Naive thymus-derived CD4-positive, alpha-beta T cell (primary cell): ENCODE results near the gene GPR4. TPM values are rescaled to one million over a fixed set of nuclear protein-coding genes. Genes with fewer than 3 reads are reported as not detected.
A peak's percentile ranks its signal among the peaks of the same experiment; 100 is the strongest.

Experiments used
- ATAC-seq: fragments of 150-1000 bp; cut with Tn5 transposase; 2 replicates; pipeline ENCODE4 v1.10.0; 2021; ENCODE audit warnings: mild to moderate bottlenecking, moderate library complexity
- CTCF ChIA-PET: fragments of 350-600 bp; sonication (Branson Sonifier 250); formaldehyde crosslinking; loops from one replicate; lab custom pipeline; 2021; ENCODE audit warnings: antibody characterized with exemption; lab: Charles Lee
- POLR2A ChIA-PET: fragments of 350-600 bp; sonication (Branson Sonifier 250); formaldehyde crosslinking; loops from one replicate; lab custom pipeline; 2021; ENCODE audit warnings: antibody characterized with exemption, inconsistent platforms; lab: Charles Lee
- DNase-seq, 9 donors: peaks; one replicate each; pipeline versions ENCODE4 v3.0.0 to v3.0.0-alpha.2; 2020 to 2022; ENCODE audit warnings: mixed read lengths in 1 of 9
- H3K27ac ChIP-seq: one replicate; pipeline ENCODE4 v1.7.0; 2013; ENCODE audit warnings: mild to moderate bottlenecking, low read depth, low read length, moderate library complexity
- H3K27me3 ChIP-seq, 2 donors: one replicate each; pipeline ENCODE4 v1.7.0; 2013; ENCODE audit warnings: low read length in 2 of 2, mild to moderate bottlenecking in 2 of 2, moderate library complexity in 2 of 2; ENCODE audit not compliant: control insufficient read depth in 2 of 2, insufficient read depth in 2 of 2
- H3K36me3 ChIP-seq, 3 experiments: 1 replicate in 2 of 3; 2 replicates in 1 of 3; pipeline ENCODE4 v1.7.0; 2013; ENCODE audit warnings: low read length in 3 of 3, mild to moderate bottlenecking in 3 of 3, moderate library complexity in 1 of 3; ENCODE audit not compliant: insufficient read depth in 3 of 3, control insufficient read depth in 2 of 3
- H3K4me1 ChIP-seq, 2 donors: one replicate each; pipeline ENCODE4 v1.7.0; 2013; ENCODE audit warnings: low read length in 2 of 2, mild to moderate bottlenecking in 2 of 2, moderate library complexity in 1 of 2; ENCODE audit not compliant: control insufficient read depth in 2 of 2, insufficient read depth in 2 of 2
- H3K4me3 ChIP-seq: 2 replicates; pipeline ENCODE4 v1.7.0; 2013; ENCODE audit warnings: mild to moderate bottlenecking, low read length
- H3K9me3 ChIP-seq, 3 experiments: 1 replicate in 2 of 3; 2 replicates in 1 of 3; pipeline ENCODE4 v1.7.0; 2013; ENCODE audit warnings: low read length in 3 of 3; ENCODE audit not compliant: control insufficient read depth in 2 of 3
- H3K27ac Mint-ChIP-seq, 9 donors: one replicate each; pipeline ENCODE4 v1.8.0; 2020 to 2022; ENCODE audit warnings: mixed read lengths in 9 of 9, mild to moderate bottlenecking in 8 of 9, moderate library complexity in 5 of 9, inconsistent platforms in 2 of 9
- H3K27me3 Mint-ChIP-seq, 5 donors: one replicate each; pipeline ENCODE4 v1.8.0; 2021 to 2022; ENCODE audit warnings: mixed read lengths in 5 of 5, mild to moderate bottlenecking in 1 of 5
- H3K36me3 Mint-ChIP-seq, 5 donors: one replicate each; pipeline ENCODE4 v1.8.0; 2020 to 2022; ENCODE audit warnings: mixed read lengths in 5 of 5, mild to moderate bottlenecking in 3 of 5, inconsistent platforms in 1 of 5
- H3K4me1 Mint-ChIP-seq, 7 donors: one replicate each; pipeline ENCODE4 v1.8.0; 2020 to 2022; ENCODE audit warnings: mixed read lengths in 7 of 7, mild to moderate bottlenecking in 3 of 7, inconsistent platforms in 1 of 7
- H3K4me3 Mint-ChIP-seq, 10 donors: one replicate each; pipeline ENCODE4 v1.8.0; 2020 to 2022; ENCODE audit warnings: mild to moderate bottlenecking in 10 of 10, mixed read lengths in 10 of 10, moderate library complexity in 6 of 10, inconsistent platforms in 2 of 10
- H3K9me3 Mint-ChIP-seq, 11 donors: one replicate each; pipeline ENCODE4 v1.8.0; 2020 to 2022; ENCODE audit warnings: mixed read lengths in 11 of 11, mild to moderate bottlenecking in 4 of 11, inconsistent platforms in 1 of 11, moderate library complexity in 1 of 11
- intact Hi-C, 2 donors: fragments of 100-400 bp; cut with micrococcal nuclease; formaldehyde crosslinking; loops; one replicate each; pipeline ENCODE4 v1.15.1; 2023
- polyA plus RNA-seq, 2 donors: library from polyadenylated mRNA; unstranded; fragments of 300-500 nt; fragmentation: Illumina TruSeq; gene quantifications; one replicate each; pipeline ENCODE4 v1.2.3, GENCODE V29; 2021
- total RNA-seq, 6 experiments: library from RNA in 5 of 6; stranded (reverse) in 5 of 6; gene quantifications; 1 replicate in 5 of 6; 2 replicates in 1 of 6; pipeline ENCODE4 v1.2.3 and lab custom pipeline; 2021 to 2026

GPR4 gene
- total and polyA plus RNA-seq, 7 experiments from 2014 or later: not detected

GRCh38 chr19:45569619-45570421 is 32.2 kb downstream of the GPR4 start:
- no peak overlapping the region for H3K4me3 ChIP-seq
- H3K9me3 ChIP-seq: no peaks in the 10 kb centered on the region
- H3K27me3 ChIP-seq: no peaks in the 10 kb centered on the region
- no peak overlapping the region for H3K27ac ChIP-seq
- ATAC-seq (peak; percentile 75), DNase-seq (peak in 8 of 9 donors; percentile 16 to 65 (median 45))
- no peaks in the 10 kb centered on the region for H3K27me3 Mint-ChIP-seq
- H3K36me3 ChIP-seq: no peaks in the 10 kb centered on the region
- ChIA-PET CTCF (interaction anchor here (0.5 to 0.9 kb wide), 2 partner anchors 84 to 219 kb away, joined by 3 to 4 read pairs; no protein-coding TSS in a partner anchor), POLR2A (no interaction called here)
- no peak overlapping the region for H3K4me3 Mint-ChIP-seq
- peaks cover 0 to 8% (median 0%) of the 10 kb centered on the region in 5 donors for H3K36me3 Mint-ChIP-seq
- no peaks in the 10 kb centered on the region for H3K9me3 Mint-ChIP-seq
- H3K4me1 ChIP-seq: peaks cover 0 to 1% of the 10 kb centered on the region in 2 donors
- intact Hi-C loops: loop anchor here (1.0 kb wide), 2 partner anchors 47 to 64 kb away; no protein-coding TSS in a partner anchor
- peak overlapping the region in 7 of 9 donors; percentile 18 to 89 (median 43) for H3K27ac Mint-ChIP-seq
- peaks cover 6 to 26% (median 10%) of the 10 kb centered on the region in 7 donors for H3K4me1 Mint-ChIP-seq

GRCh38 chr19:45568732-45569131 is 33.3 kb downstream of the GPR4 start:
- H3K4me1 ChIP-seq: peaks cover 0 to 12% of the 10 kb centered on the region in 2 donors
- CTCF ChIA-PET: interaction anchor here (0.6 kb wide), 2 partner anchors 44 to 64 kb away, joined by 3 to 5 read pairs; no protein-coding TSS in a partner anchor
- H3K9me3 Mint-ChIP-seq: no peaks in the 10 kb centered on the region

GRCh38 chr19:45567609-45568008 is 34.4 kb downstream of the GPR4 start:
- H3K36me3 ChIP-seq: no peaks in the 10 kb centered on the region
- no peaks in the 10 kb centered on the region for H3K9me3 ChIP-seq
- H3K27me3 ChIP-seq: no peaks in the 10 kb centered on the region
- Mint-ChIP-seq H3K36me3 (peaks cover 0 to 8% (median 0%) of the 10 kb centered on the region in 5 donors), H3K9me3 (no peaks in the 10 kb centered on the region), H3K27ac (peak overlapping the region in 5 of 9 donors; percentile 8 to 81 (median 59)), H3K4me3 (no peak overlapping the region), H3K27me3 (no peaks in the 10 kb centered on the region), H3K4me1 (peaks cover 14 to 42% (median 29%) of the 10 kb centered on the region in 7 donors)
- DNase-seq (no peak), ATAC-seq (no peak)
- H3K4me1 ChIP-seq: peaks cover 0 to 23% of the 10 kb centered on the region in 2 donors
- CTCF ChIA-PET: interaction anchor here (1.1 kb wide), 1 partner anchor 10 kb away, joined by 3 read pairs; no protein-coding TSS in a partner anchor
- intact Hi-C loops: no loop called here
- H3K4me3 ChIP-seq: no peak overlapping the region
- H3K27ac ChIP-seq: no peak overlapping the region
- POLR2A ChIA-PET: interaction anchor here (0.7 kb wide), 1 partner anchor 118 kb away, joined by 3 read pairs; no protein-coding TSS in a partner anchor

More at GRCh38 chr19:45568732-45569131, 33.3 kb downstream of the GPR4 start:
- no peaks in the 10 kb centered on the region for H3K9me3 ChIP-seq
- H3K4me3 ChIP-seq: no peak overlapping the region
- ATAC-seq (no peak), DNase-seq (no peak)
- H3K4me1 Mint-ChIP-seq: peaks cover 11 to 35% (median 18%) of the 10 kb centered on the region in 7 donors
- no peaks in the 10 kb centered on the region for H3K27me3 Mint-ChIP-seq
- peak overlapping the region in 1 of 9 donors; percentile 16 for H3K27ac Mint-ChIP-seq
- H3K27me3 ChIP-seq: no peaks in the 10 kb centered on the region
- intact Hi-C loops: no loop called here
- H3K36me3 Mint-ChIP-seq: peaks cover 0 to 8% (median 0%) of the 10 kb centered on the region in 5 donors
- POLR2A ChIA-PET: no interaction called here
- H3K27ac ChIP-seq: no peak overlapping the region
- no peaks in the 10 kb centered on the region for H3K36me3 ChIP-seq
- no peak overlapping the region for H3K4me3 Mint-ChIP-seq

- no peaks in the 10 kb centered on the region for H3K27me3 Mint-ChIP-seq
- H3K4me3 Mint-ChIP-seq: peak overlapping the region in 9 of 10 donors; percentile 42 to 81 (median 73)
- peaks cover 0 to 30% of the 10 kb centered on the region in 2 donors for H3K4me1 ChIP-seq
- H3K9me3 ChIP-seq: no peaks in the 10 kb centered on the region
- no peaks in the 10 kb centered on the region for H3K36me3 ChIP-seq
- peak overlapping the region; percentile 70 for H3K27ac ChIP-seq
- H3K4me3 ChIP-seq: peak overlapping the region; percentile 17
- CTCF ChIA-PET: no interaction called here
- intact Hi-C loops: loop anchor here in 1 of 2 donors (1.0 kb wide), 1 partner anchor 20 kb away; the partner anchor contains the start of gene OPA3
- no peaks in the 10 kb centered on the region for H3K36me3 Mint-ChIP-seq
- peak overlapping the region; percentile 5 to 97 (median 94) for H3K27ac Mint-ChIP-seq
- H3K27me3 ChIP-seq: no peaks in the 10 kb centered on the region
- H3K4me1 Mint-ChIP-seq: peaks cover 14 to 56% (median 40%) of the 10 kb centered on the region in 7 donors
- no peaks in the 10 kb centered on the region for H3K9me3 Mint-ChIP-seq
- POLR2A ChIA-PET: interaction anchor here (0.7 kb wide), 1 partner anchor 16 kb away, joined by 4 read pairs; no protein-coding TSS in a partner anchor
- ATAC-seq (peak; percentile 24), DNase-seq (peak in 1 of 9 donors; percentile 12)
Measured at GRCh38 chr19:45564131-45564780, 37.8 kb downstream of the GPR4 start.

DNA sequence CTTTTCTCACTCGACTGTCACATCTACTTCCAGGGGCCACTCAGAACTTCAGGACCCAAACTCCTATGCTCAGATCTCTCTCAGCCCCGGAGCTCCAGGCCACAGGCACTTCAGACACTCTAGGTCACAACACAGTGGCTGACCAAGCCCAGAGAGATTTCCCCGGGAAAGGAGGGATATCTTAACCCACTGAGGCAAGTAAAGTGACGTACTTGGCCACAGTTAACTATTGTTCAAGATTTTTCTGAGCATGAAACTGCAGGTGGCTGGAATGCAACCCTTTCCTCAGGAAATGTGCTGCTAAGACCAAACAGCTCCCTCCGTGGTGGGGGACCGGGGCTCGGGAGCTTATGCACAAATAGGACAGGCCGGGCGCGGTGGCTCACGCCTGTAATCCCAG is 41.3 kb downstream of the GPR4 start:
- ATAC-seq: no peak
- no peaks in the 10 kb centered on the region for H3K9me3 Mint-ChIP-seq
- Histone ChIP-seq H3K36me3 (peaks cover 0 to 4% (median 0%) of the 10 kb centered on the region in 3 experiments), H3K4me3 (no peak overlapping the region), H3K27ac (no peak overlapping the region), H3K9me3 (no peaks in the 10 kb centered on the region), H3K4me1 (peaks cover 0 to 44% of the 10 kb centered on the region in 2 donors), H3K27me3 (no peaks in the 10 kb centered on the region)
- no peak for DNase-seq
- POLR2A ChIA-PET: interaction anchor here (0.6 kb wide), 1 partner anchor 25 kb away, joined by 3 read pairs; no protein-coding TSS in a partner anchor
- H3K4me1 Mint-ChIP-seq: peaks cover 26 to 61% (median 44%) of the 10 kb centered on the region in 7 donors
- peak overlapping the region in 2 of 10 donors; percentile 61 to 70 for H3K4me3 Mint-ChIP-seq
- no peaks in the 10 kb centered on the region for H3K36me3 Mint-ChIP-seq
- no peaks in the 10 kb centered on the region for H3K27me3 Mint-ChIP-seq
- CTCF ChIA-PET: no interaction called here
- peak overlapping the region in 6 of 9 donors; percentile 50 to 93 (median 78) for H3K27ac Mint-ChIP-seq
- intact Hi-C loops: no loop called here

GRCh38 chr19:45560038-45560437 is 42.0 kb downstream of the GPR4 start:
- H3K4me3 Mint-ChIP-seq: peak overlapping the region in 1 of 10 donors; percentile 25
- Histone ChIP-seq H3K36me3 (peaks cover 0 to 4% (median 0%) of the 10 kb centered on the region in 3 experiments), H3K9me3 (no peaks in the 10 kb centered on the region), H3K27ac (no peak overlapping the region), H3K27me3 (no peaks in the 10 kb centered on the region), H3K4me3 (no peak overlapping the region), H3K4me1 (peaks cover 0 to 44% of the 10 kb centered on the region in 2 donors)
- peak overlapping the region in 6 of 9 donors; percentile 27 to 84 (median 46) for H3K27ac Mint-ChIP-seq
- ATAC-seq (no peak), DNase-seq (no peak)
- no peaks in the 10 kb centered on the region for H3K9me3 Mint-ChIP-seq
- H3K27me3 Mint-ChIP-seq: no peaks in the 10 kb centered on the region
- peaks cover 26 to 61% (median 44%) of the 10 kb centered on the region in 7 donors for H3K4me1 Mint-ChIP-seq
- no peaks in the 10 kb centered on the region for H3K36me3 Mint-ChIP-seq
- POLR2A ChIA-PET: no interaction called here
- CTCF ChIA-PET: no interaction called here
- intact Hi-C loops: no loop called here
